ENCODE results near the gene FAM171A2.
A peak's percentile ranks its signal among the peaks of the same experiment; 100 is the strongest.

The FAM171A2 gene

GRCh38 chr17:44362459-44362948 lies 1.1 kb downstream of the FAM171A2 start:
- no peak for DNase-seq

GRCh38 chr17:44361292-44362260 lies 2.1 kb downstream of the FAM171A2 start:
- no peak for DNase-seq

- peak in 4 of 58 donors; percentile 19 to 58 (median 28) for DNase-seq
Measured at GRCh38 chr17:44360826-44361225, 2.8 kb downstream of the FAM171A2 start.

- peak in 1 of 58 donors; percentile 13 for DNase-seq
Measured at GRCh38 chr17:44360144-44360533, 3.5 kb downstream of the FAM171A2 start.

GRCh38 chr17:44359458-44360143 lies 4.1 kb downstream of the FAM171A2 start:
- DNase-seq = no peak

GRCh38 chr17:44359006-44359405 lies 4.6 kb downstream of the FAM171A2 start:
- no peak for DNase-seq

GRCh38 chr17:44358066-44358465 lies 5.6 kb downstream of the FAM171A2 start:
- DNase-seq = no peak

GRCh38 chr17:44356241-44356640 lies 7.4 kb downstream of the FAM171A2 start:
- no peak for DNase-seq

- no peak for DNase-seq
Measured at GRCh38 chr17:44355642-44356099, 8.0 kb downstream of the FAM171A2 start.

- no peak for DNase-seq
Measured at GRCh38 chr17:44354582-44355561, 8.8 kb downstream of the FAM171A2 start.

GRCh38 chr17:44353672-44354331 lies 9.9 kb downstream of the FAM171A2 start:
- DNase-seq = peak in 2 of 58 donors; percentile 10 to 23

- no peak for DNase-seq
Measured at GRCh38 chr17:44352828-44353671, 10.6 kb downstream of the FAM171A2 start.

- DNase-seq = no peak
Measured at GRCh38 chr17:44351961-44352827, 11.5 kb downstream of the FAM171A2 start.

- DNase-seq = no peak
Measured at GRCh38 chr17:44351464-44351863, 12.2 kb downstream of the FAM171A2 start.

GRCh38 chr17:44350733-44351226 lies 12.9 kb downstream of the FAM171A2 start:
- DNase-seq = peak in 49 of 58 donors; percentile 14 to 82 (median 44)

- DNase-seq = no peak
Measured at GRCh38 chr17:44349553-44350070, 14.0 kb downstream of the FAM171A2 start.

- DNase-seq = no peak
Measured at GRCh38 chr17:44348988-44349364, 14.7 kb downstream of the FAM171A2 start.
